ENCODE data around the gene SORCS1. TPM values are rescaled to one million over a fixed set of nuclear protein-coding genes. Genes with fewer than 3 reads are reported as not detected.

SORCS1 gene
- total RNA-seq, 2 experiments from 2014 or later: not detected

- no peak for DNase-seq
- ChIA-PET CTCF (interaction anchor here (1.1 kb wide), 1 partner anchor 16 kb away, joined by 3 read pairs; no protein-coding TSS in a partner anchor), POLR2A (no interaction called here)
- Mint-ChIP-seq H3K9me3 (peaks cover 30% of the 10 kb centered on the region), H3K27me3 (no peaks in the 10 kb centered on the region), H3K4me1 (no peaks in the 10 kb centered on the region), H3K36me3 (ENCODE audit: low read depth) (no peaks in the 10 kb centered on the region), H3K27ac (no peak overlapping the region), H3K4me3 (no peak overlapping the region)
Measured at GRCh38 chr10:107148906-107149305, 15.6 kb downstream of the SORCS1 start.

- H3K4me1 Mint-ChIP-seq: no peaks in the 10 kb centered on the region
- ChIA-PET POLR2A (no interaction called here), CTCF (no interaction called here)
- H3K4me3 Mint-ChIP-seq: no peak overlapping the region
- no peaks in the 10 kb centered on the region for H3K27me3 Mint-ChIP-seq
- H3K9me3 Mint-ChIP-seq: peaks cover 5% of the 10 kb centered on the region
- no peaks in the 10 kb centered on the region for H3K36me3 Mint-ChIP-seq (ENCODE audit: low read depth)
- no peak for DNase-seq
- no peak overlapping the region for H3K27ac Mint-ChIP-seq
Measured at GRCh38 chr10:107144490-107144889, 20.0 kb downstream of the SORCS1 start.

GRCh38 chr10:107141524-107142061 lies 22.9 kb downstream of the SORCS1 start:
- H3K27ac Mint-ChIP-seq: no peak overlapping the region
- no peaks in the 10 kb centered on the region for H3K4me1 Mint-ChIP-seq
- ChIA-PET POLR2A (no interaction called here), CTCF (no interaction called here)
- H3K27me3 Mint-ChIP-seq: no peaks in the 10 kb centered on the region
- no peak for DNase-seq
- H3K9me3 Mint-ChIP-seq: no peaks in the 10 kb centered on the region
- H3K4me3 Mint-ChIP-seq: no peak overlapping the region
- H3K36me3 Mint-ChIP-seq (ENCODE audit: low read depth): no peaks in the 10 kb centered on the region

- no peaks in the 10 kb centered on the region for H3K36me3 Mint-ChIP-seq (ENCODE audit: low read depth)
- H3K27me3 Mint-ChIP-seq: no peaks in the 10 kb centered on the region
- no peaks in the 10 kb centered on the region for H3K4me1 Mint-ChIP-seq
- no peak overlapping the region for H3K4me3 Mint-ChIP-seq
- H3K9me3 Mint-ChIP-seq: no peaks in the 10 kb centered on the region
- H3K27ac Mint-ChIP-seq: no peak overlapping the region
- POLR2A ChIA-PET: no interaction called here
- CTCF ChIA-PET: no interaction called here
- no peak for DNase-seq
Measured at GRCh38 chr10:107139237-107139636, 25.3 kb downstream of the SORCS1 start.

- CTCF ChIA-PET: no interaction called here
- POLR2A ChIA-PET: no interaction called here
- Mint-ChIP-seq H3K36me3 (ENCODE audit: low read depth) (no peaks in the 10 kb centered on the region), H3K4me3 (no peak overlapping the region), H3K9me3 (no peaks in the 10 kb centered on the region), H3K27ac (no peak overlapping the region), H3K4me1 (no peaks in the 10 kb centered on the region), H3K27me3 (no peaks in the 10 kb centered on the region)
- DNase-seq: no peak
Measured at GRCh38 chr10:107133656-107134055, 30.9 kb downstream of the SORCS1 start.

GRCh38 chr10:107129000-107129399 lies 35.5 kb downstream of the SORCS1 start:
- Mint-ChIP-seq H3K36me3 (ENCODE audit: low read depth) (no peaks in the 10 kb centered on the region), H3K27me3 (no peaks in the 10 kb centered on the region), H3K4me3 (no peak overlapping the region), H3K9me3 (peaks cover 2% of the 10 kb centered on the region), H3K27ac (no peak overlapping the region), H3K4me1 (no peaks in the 10 kb centered on the region)
- CTCF ChIA-PET: no interaction called here
- DNase-seq: no peak
- POLR2A ChIA-PET: no interaction called here

- DNase-seq: no peak
- H3K36me3 Mint-ChIP-seq (ENCODE audit: low read depth): no peaks in the 10 kb centered on the region
- CTCF ChIA-PET: no interaction called here
- H3K4me1 Mint-ChIP-seq: no peaks in the 10 kb centered on the region
- H3K27me3 Mint-ChIP-seq: no peaks in the 10 kb centered on the region
- H3K4me3 Mint-ChIP-seq: no peak overlapping the region
- H3K9me3 Mint-ChIP-seq: peaks cover 3% of the 10 kb centered on the region
- POLR2A ChIA-PET: no interaction called here
- no peak overlapping the region for H3K27ac Mint-ChIP-seq
Measured at GRCh38 chr10:107126512-107127065, 37.9 kb downstream of the SORCS1 start.

GRCh38 chr10:107122703-107123102 lies 41.8 kb downstream of the SORCS1 start:
- H3K4me3 Mint-ChIP-seq: no peak overlapping the region
- peaks cover 4% of the 10 kb centered on the region for H3K9me3 Mint-ChIP-seq
- H3K27me3 Mint-ChIP-seq: no peaks in the 10 kb centered on the region
- no peak for DNase-seq
- ChIA-PET POLR2A (no interaction called here), CTCF (no interaction called here)
- no peaks in the 10 kb centered on the region for H3K4me1 Mint-ChIP-seq
- H3K27ac Mint-ChIP-seq: no peak overlapping the region
- H3K36me3 Mint-ChIP-seq (ENCODE audit: low read depth): no peaks in the 10 kb centered on the region

GRCh38 chr10:107118866-107119265 lies 45.6 kb downstream of the SORCS1 start:
- H3K4me1 Mint-ChIP-seq: no peaks in the 10 kb centered on the region
- DNase-seq: no peak
- POLR2A ChIA-PET: no interaction called here
- no peak overlapping the region for H3K27ac Mint-ChIP-seq
- no peak overlapping the region for H3K4me3 Mint-ChIP-seq
- H3K36me3 Mint-ChIP-seq (ENCODE audit: low read depth): no peaks in the 10 kb centered on the region
- H3K27me3 Mint-ChIP-seq: no peaks in the 10 kb centered on the region
- CTCF ChIA-PET: no interaction called here
- peaks cover 2% of the 10 kb centered on the region for H3K9me3 Mint-ChIP-seq

GRCh38 chr10:107104026-107104652 lies 60.4 kb downstream of the SORCS1 start:
- ChIA-PET POLR2A (no interaction called here), CTCF (no interaction called here)
- no peak for DNase-seq
- Mint-ChIP-seq H3K27ac (no peak overlapping the region), H3K27me3 (no peaks in the 10 kb centered on the region), H3K4me3 (no peak overlapping the region), H3K9me3 (peaks cover 11% of the 10 kb centered on the region), H3K4me1 (no peaks in the 10 kb centered on the region), H3K36me3 (ENCODE audit: low read depth) (no peaks in the 10 kb centered on the region)

- Mint-ChIP-seq H3K4me1 (no peaks in the 10 kb centered on the region), H3K4me3 (no peak overlapping the region), H3K9me3 (peaks cover 7% of the 10 kb centered on the region), H3K27me3 (no peaks in the 10 kb centered on the region), H3K27ac (no peak overlapping the region), H3K36me3 (ENCODE audit: low read depth) (no peaks in the 10 kb centered on the region)
- ChIA-PET POLR2A (no interaction called here), CTCF (no interaction called here)
- DNase-seq: no peak
Measured at GRCh38 chr10:107103174-107104025, 61.1 kb downstream of the SORCS1 start.

- H3K27me3 Mint-ChIP-seq: no peaks in the 10 kb centered on the region
- peaks cover 3% of the 10 kb centered on the region for H3K9me3 Mint-ChIP-seq
- H3K36me3 Mint-ChIP-seq (ENCODE audit: low read depth): no peaks in the 10 kb centered on the region
- CTCF ChIA-PET: no interaction called here
- no peak for DNase-seq
- no peak overlapping the region for H3K27ac Mint-ChIP-seq
- H3K4me1 Mint-ChIP-seq: no peaks in the 10 kb centered on the region
- POLR2A ChIA-PET: no interaction called here
- H3K4me3 Mint-ChIP-seq: no peak overlapping the region
Measured at GRCh38 chr10:107098326-107098725, 66.2 kb downstream of the SORCS1 start.

- no peaks in the 10 kb centered on the region for H3K36me3 Mint-ChIP-seq (ENCODE audit: low read depth)
- H3K4me3 Mint-ChIP-seq: no peak overlapping the region
- DNase-seq: no peak
- ChIA-PET POLR2A (no interaction called here), CTCF (no interaction called here)
- no peaks in the 10 kb centered on the region for H3K4me1 Mint-ChIP-seq
- no peaks in the 10 kb centered on the region for H3K27me3 Mint-ChIP-seq
- no peak overlapping the region for H3K27ac Mint-ChIP-seq
- peaks cover 3% of the 10 kb centered on the region for H3K9me3 Mint-ChIP-seq
Measured at GRCh38 chr10:107094824-107095522, 69.5 kb downstream of the SORCS1 start.
